ENCODE measurements around the gene TNFSF10. TPM values are rescaled to one million over a fixed set of nuclear protein-coding genes. Genes with fewer than 3 reads are reported as not detected.

Gene TNFSF10
- total and polyA plus RNA-seq, 2 of the 4 experiments (the other 2 are of a cell fraction): 0.63 to 1.3 TPM

DNA sequence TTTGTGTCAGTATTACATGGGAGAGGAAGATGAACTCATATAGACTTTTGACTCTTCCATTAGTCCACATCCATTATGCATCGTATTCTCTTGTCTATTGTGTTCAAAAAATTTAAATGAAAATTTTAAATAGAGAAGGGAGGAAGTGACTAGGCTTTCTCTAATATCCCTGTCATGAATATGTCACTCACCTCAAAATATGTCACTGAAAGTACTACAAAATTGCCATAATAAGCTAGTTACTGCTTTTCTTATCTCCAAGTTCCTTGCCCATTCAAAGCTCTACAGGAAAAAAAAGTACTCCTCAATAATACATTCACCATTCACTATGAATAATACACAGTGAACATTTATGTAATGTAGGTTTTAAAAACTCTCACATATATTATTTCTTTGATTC, 52.6 kb downstream of the TNFSF10 start:
- Histone ChIP-seq H3K4me2 (ENCODE audit: low read depth, low read length) (no peak overlapping the region), H3K14ac (replicated peaks; ENCODE audit: low read depth, low read length) (no peak overlapping the region), H2AK9ac (replicated peaks; ENCODE audit: low read depth, low read length, poor library complexity) (no peak overlapping the region), H4K5ac (ENCODE audit: low read depth, low read length) (no peak overlapping the region), H3K9ac (ENCODE audit: low read depth, low read length) (no peak overlapping the region), H3K27me3 (ENCODE audit: control insufficient read depth, insufficient read depth, low read length) (no peaks in the 10 kb centered on the region), H3K9me1 (ENCODE audit: insufficient read depth, low read length) (no peaks in the 10 kb centered on the region; the same call in 1 of the 2 replicates), H4K91ac (ENCODE audit: insufficient read depth, low read depth, low read length) (no peak overlapping the region), H4K20me1 (ENCODE audit: insufficient read depth, low read length) (no peaks in the 10 kb centered on the region), H3K36me3 (ENCODE audit: control insufficient read depth, insufficient read depth, low read length) (no peaks in the 10 kb centered on the region), H2BK120ac (ENCODE audit: low read depth, low read length) (no peak overlapping the region), H2BK5ac (ENCODE audit: low read depth, low read length, poor library complexity, severe bottlenecking) (no peak overlapping the region), H2AFZ (replicated peaks; ENCODE audit: low read length, poor library complexity) (no peak overlapping the region), H3K27ac (ENCODE audit: insufficient read depth, low read length) (no peak overlapping the region), H3K4ac (ENCODE audit: low read depth, low read length) (no peak overlapping the region), H2BK15ac (ENCODE audit: low read depth, low read length) (no peak overlapping the region), H3K4me3 (ENCODE audit: insufficient read depth, low read depth, low read length) (no peak overlapping the region), H2AK5ac (ENCODE audit: low read depth, low read length) (no peak overlapping the region), H3K9me3 (ENCODE audit: control insufficient read depth, insufficient read depth, low read length) (no peaks in the 10 kb centered on the region), H3K79me1 (ENCODE audit: low read depth in 1 of 2, low read length in 2 of 2) (no peaks in the 10 kb centered on the region), H2BK20ac (ENCODE audit: low read depth, low read length) (no peak overlapping the region), H3K4me1 (ENCODE audit: control insufficient read depth, insufficient read depth, low read length) (peaks cover 4% of the 10 kb centered on the region), H3K56ac (ENCODE audit: extremely low read depth, insufficient read depth, low read length) (no peak overlapping the region), H4K8ac (ENCODE audit: low read depth in 2 of 2, low read length in 2 of 2) (no peak overlapping the region), H3K18ac (ENCODE audit: low read depth, low read length) (no peak overlapping the region), H3K23ac (ENCODE audit: low read depth, low read length) (no peak overlapping the region)
- no peak for ATAC-seq (ENCODE audit: low read depth)
- TF ChIP-seq CHD1 (IDR thresholded peaks at IDR 0.05; ENCODE audit: low read depth, low read length): no peak
- no peak for TF ChIP-seq NFE2L2 (IDR thresholded peaks at IDR 0.05; ENCODE audit: low read depth, low read length)
- TF ChIP-seq, protein P1, sequence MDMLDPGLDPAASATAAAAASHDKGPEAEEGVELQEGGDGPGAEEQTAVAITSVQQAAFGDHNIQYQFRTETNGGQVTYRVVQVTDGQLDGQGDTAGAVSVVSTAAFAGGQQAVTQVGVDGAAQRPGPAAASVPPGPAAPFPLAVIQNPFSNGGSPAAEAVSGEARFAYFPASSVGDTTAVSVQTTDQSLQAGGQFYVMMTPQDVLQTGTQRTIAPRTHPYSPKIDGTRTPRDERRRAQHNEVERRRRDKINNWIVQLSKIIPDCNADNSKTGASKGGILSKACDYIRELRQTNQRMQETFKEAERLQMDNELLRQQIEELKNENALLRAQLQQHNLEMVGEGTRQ (IDR thresholded peaks at IDR 0.05; ENCODE audit: low read depth, low read length): no peak
- no peak for TF ChIP-seq CEBPB (IDR thresholded peaks at IDR 0.05; ENCODE audit: low read depth, low read length)
- TF ChIP-seq, protein P2, sequence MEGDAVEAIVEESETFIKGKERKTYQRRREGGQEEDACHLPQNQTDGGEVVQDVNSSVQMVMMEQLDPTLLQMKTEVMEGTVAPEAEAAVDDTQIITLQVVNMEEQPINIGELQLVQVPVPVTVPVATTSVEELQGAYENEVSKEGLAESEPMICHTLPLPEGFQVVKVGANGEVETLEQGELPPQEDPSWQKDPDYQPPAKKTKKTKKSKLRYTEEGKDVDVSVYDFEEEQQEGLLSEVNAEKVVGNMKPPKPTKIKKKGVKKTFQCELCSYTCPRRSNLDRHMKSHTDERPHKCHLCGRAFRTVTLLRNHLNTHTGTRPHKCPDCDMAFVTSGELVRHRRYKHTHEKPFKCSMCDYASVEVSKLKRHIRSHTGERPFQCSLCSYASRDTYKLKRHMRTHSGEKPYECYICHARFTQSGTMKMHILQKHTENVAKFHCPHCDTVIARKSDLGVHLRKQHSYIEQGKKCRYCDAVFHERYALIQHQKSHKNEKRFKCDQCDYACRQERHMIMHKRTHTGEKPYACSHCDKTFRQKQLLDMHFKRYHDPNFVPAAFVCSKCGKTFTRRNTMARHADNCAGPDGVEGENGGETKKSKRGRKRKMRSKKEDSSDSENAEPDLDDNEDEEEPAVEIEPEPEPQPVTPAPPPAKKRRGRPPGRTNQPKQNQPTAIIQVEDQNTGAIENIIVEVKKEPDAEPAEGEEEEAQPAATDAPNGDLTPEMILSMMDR (conservative IDR thresholded peaks at IDR 0.05; ENCODE audit: low read depth, low read length): no peak
- no peak for TF ChIP-seq SMC3 (IDR thresholded peaks at IDR 0.05; ENCODE audit: low read depth, low read length)
- no peak for TF ChIP-seq RCOR1 (IDR thresholded peaks at IDR 0.05; ENCODE audit: insufficient replicate concordance, low read length)
- no peak for TF ChIP-seq FOS (IDR thresholded peaks at IDR 0.05; ENCODE audit: low read depth, low read length)
- TF ChIP-seq MAZ (IDR thresholded peaks at IDR 0.05; ENCODE audit: borderline replicate concordance, low read depth, low read length): no peak
- TF ChIP-seq MXI1 (IDR thresholded peaks at IDR 0.05; ENCODE audit: borderline replicate concordance, low read depth, low read length): no peak
- TF ChIP-seq BHLHE40 (IDR thresholded peaks at IDR 0.05; ENCODE audit: low read depth, low read length): no peak
- no peak for TF ChIP-seq MAFK (IDR thresholded peaks at IDR 0.05; ENCODE audit: low read depth, low read length)
- no peak for TF ChIP-seq RAD21 (IDR thresholded peaks at IDR 0.05; ENCODE audit: low read length)
- no peak for TF ChIP-seq POLR2A (IDR thresholded peaks at IDR 0.05; ENCODE audit: low read depth, low read length)
- TF ChIP-seq, protein P3, sequence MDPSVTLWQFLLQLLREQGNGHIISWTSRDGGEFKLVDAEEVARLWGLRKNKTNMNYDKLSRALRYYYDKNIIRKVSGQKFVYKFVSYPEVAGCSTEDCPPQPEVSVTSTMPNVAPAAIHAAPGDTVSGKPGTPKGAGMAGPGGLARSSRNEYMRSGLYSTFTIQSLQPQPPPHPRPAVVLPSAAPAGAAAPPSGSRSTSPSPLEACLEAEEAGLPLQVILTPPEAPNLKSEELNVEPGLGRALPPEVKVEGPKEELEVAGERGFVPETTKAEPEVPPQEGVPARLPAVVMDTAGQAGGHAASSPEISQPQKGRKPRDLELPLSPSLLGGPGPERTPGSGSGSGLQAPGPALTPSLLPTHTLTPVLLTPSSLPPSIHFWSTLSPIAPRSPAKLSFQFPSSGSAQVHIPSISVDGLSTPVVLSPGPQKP (IDR thresholded peaks at IDR 0.05; ENCODE audit: borderline replicate concordance, low read depth, low read length): no peak
- TF ChIP-seq RFX5 (IDR thresholded peaks at IDR 0.05; ENCODE audit: low read depth, low read length): no peak
- WGBS, 2 experiments (ENCODE audit: extremely low coverage in 2 of 2, insufficient read length in 1 of 2): no CpG with 5 or more reads among the region's 1 CpG
- BruUV-seq (replicated peaks): no TSS peak
- dilution Hi-C loops (cut with HindIII; ENCODE audit: low sequenced_read_pairs, unreplicated experiment) (no loop called here), intact Hi-C loops (cut with micrococcal nuclease) (no loop called here), in situ Hi-C loops (cut with MboI; ENCODE audit: low sequenced_read_pairs) (loop anchor here (10.0 kb wide), 1 partner anchor 826 kb away; no protein-coding TSS in a partner anchor)
- ChIA-PET POLR2A (ENCODE audit: unreplicated experiment) (no interaction called here), CTCF (interaction anchor here (1.4 kb wide), 1 partner anchor 9 kb away, joined by 5 read pairs; no protein-coding TSS in a partner anchor)
- DNase-seq: no peak
